Calu3 (cell line): ENCODE measurements around the gene DUSP7. TPM values are rescaled to one million over a fixed set of nuclear protein-coding genes. Genes with fewer than 3 reads are reported as not detected.

ENCODE experiments used
- BruUV-seq: library from RNA; stranded (reverse); fragments of 400-500 nt; replicated peaks from 2 replicates; lab custom pipeline; 2021; lab: Mats Ljungman, UMichigan
- CTCF ChIA-PET: fragments of 300-600 bp; sonication (Branson Sonifier 250); formaldehyde crosslinking; loops from one replicate; lab custom pipeline; 2022; ENCODE audit warnings: antibody characterized with exemption; lab: Charles Lee
- DNase-seq: peaks from one replicate; pipeline ENCODE4 v3.0.0; 2022
- H3K27ac Mint-ChIP-seq: one replicate; pipeline ENCODE4 v1.8.0; 2022; ENCODE audit warnings: mixed read lengths; ENCODE audit not compliant: unreplicated experiment
- H3K27me3 Mint-ChIP-seq: one replicate; pipeline ENCODE4 v1.8.0; 2022; ENCODE audit warnings: mixed read lengths; ENCODE audit not compliant: unreplicated experiment
- H3K36me3 Mint-ChIP-seq: one replicate; pipeline ENCODE4 v1.8.0; 2022; ENCODE audit warnings: mild to moderate bottlenecking, moderate library complexity, mixed read lengths; ENCODE audit not compliant: insufficient read depth, unreplicated experiment
- H3K4me1 Mint-ChIP-seq: one replicate; pipeline ENCODE4 v1.8.0; 2022; ENCODE audit warnings: mild to moderate bottlenecking, low read depth, mixed read lengths; ENCODE audit not compliant: unreplicated experiment
- H3K4me3 Mint-ChIP-seq: one replicate; pipeline ENCODE4 v1.8.0; 2022; ENCODE audit warnings: mild to moderate bottlenecking, low read depth, moderate library complexity, mixed read lengths; ENCODE audit not compliant: unreplicated experiment
- H3K9me3 Mint-ChIP-seq: one replicate; pipeline ENCODE4 v1.8.0; 2022; ENCODE audit warnings: low read depth, mixed read lengths; ENCODE audit not compliant: unreplicated experiment
- intact Hi-C: fragments of 100-400 bp; cut with micrococcal nuclease; formaldehyde crosslinking; loops from one replicate; pipeline ENCODE4 v1.10.0; 2022; ENCODE audit not compliant: unreplicated experiment
- total RNA-seq: library from RNA; stranded (reverse); gene quantifications from 2 replicates; pipeline ENCODE4 v1.2.3, GENCODE V29; 2022
- TF ChIP-seq, protein P1 (sequence below): fragments of 200-600 bp; IDR thresholded peaks from one replicate; pipeline ENCODE4 v1.8.0; 2022; ENCODE audit warnings: antibody characterized with exemption; ENCODE audit not compliant: unreplicated experiment

The DUSP7 gene
- total RNA-seq, 1 experiment from 2014 or later: 7.7 TPM

- Mint-ChIP-seq H3K27ac (no peak overlapping the region), H3K27me3 (peaks cover 8% of the 10 kb centered on the region), H3K4me3 (no peak overlapping the region), H3K4me1 (no peaks in the 10 kb centered on the region), H3K36me3 (no peaks in the 10 kb centered on the region), H3K9me3 (no peaks in the 10 kb centered on the region)
- BruUV-seq: no TSS peak
- intact Hi-C loops: no loop called here
- DNase-seq: no peak
- TF ChIP-seq, protein P1, sequence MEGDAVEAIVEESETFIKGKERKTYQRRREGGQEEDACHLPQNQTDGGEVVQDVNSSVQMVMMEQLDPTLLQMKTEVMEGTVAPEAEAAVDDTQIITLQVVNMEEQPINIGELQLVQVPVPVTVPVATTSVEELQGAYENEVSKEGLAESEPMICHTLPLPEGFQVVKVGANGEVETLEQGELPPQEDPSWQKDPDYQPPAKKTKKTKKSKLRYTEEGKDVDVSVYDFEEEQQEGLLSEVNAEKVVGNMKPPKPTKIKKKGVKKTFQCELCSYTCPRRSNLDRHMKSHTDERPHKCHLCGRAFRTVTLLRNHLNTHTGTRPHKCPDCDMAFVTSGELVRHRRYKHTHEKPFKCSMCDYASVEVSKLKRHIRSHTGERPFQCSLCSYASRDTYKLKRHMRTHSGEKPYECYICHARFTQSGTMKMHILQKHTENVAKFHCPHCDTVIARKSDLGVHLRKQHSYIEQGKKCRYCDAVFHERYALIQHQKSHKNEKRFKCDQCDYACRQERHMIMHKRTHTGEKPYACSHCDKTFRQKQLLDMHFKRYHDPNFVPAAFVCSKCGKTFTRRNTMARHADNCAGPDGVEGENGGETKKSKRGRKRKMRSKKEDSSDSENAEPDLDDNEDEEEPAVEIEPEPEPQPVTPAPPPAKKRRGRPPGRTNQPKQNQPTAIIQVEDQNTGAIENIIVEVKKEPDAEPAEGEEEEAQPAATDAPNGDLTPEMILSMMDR: no peak
- CTCF ChIA-PET: interaction anchor here (0.5 kb wide), 1 partner anchor 511 kb away, joined by 4 read pairs; no protein-coding TSS in a partner anchor
Measured at GRCh38 chr3:52013802-52014598, 42.4 kb downstream of the DUSP7 start.

- H3K4me1 Mint-ChIP-seq: no peaks in the 10 kb centered on the region
- no peak overlapping the region for H3K27ac Mint-ChIP-seq
- H3K27me3 Mint-ChIP-seq: peaks cover 8% of the 10 kb centered on the region
- H3K36me3 Mint-ChIP-seq: no peaks in the 10 kb centered on the region
- CTCF ChIA-PET: no interaction called here
- no peak overlapping the region for H3K4me3 Mint-ChIP-seq
- BruUV-seq: no TSS peak
- TF ChIP-seq, protein P1: no peak
- H3K9me3 Mint-ChIP-seq: no peaks in the 10 kb centered on the region
- intact Hi-C loops: no loop called here
- DNase-seq: no peak
Measured at GRCh38 chr3:52012699-52013098, 43.7 kb downstream of the DUSP7 start.

DNA sequence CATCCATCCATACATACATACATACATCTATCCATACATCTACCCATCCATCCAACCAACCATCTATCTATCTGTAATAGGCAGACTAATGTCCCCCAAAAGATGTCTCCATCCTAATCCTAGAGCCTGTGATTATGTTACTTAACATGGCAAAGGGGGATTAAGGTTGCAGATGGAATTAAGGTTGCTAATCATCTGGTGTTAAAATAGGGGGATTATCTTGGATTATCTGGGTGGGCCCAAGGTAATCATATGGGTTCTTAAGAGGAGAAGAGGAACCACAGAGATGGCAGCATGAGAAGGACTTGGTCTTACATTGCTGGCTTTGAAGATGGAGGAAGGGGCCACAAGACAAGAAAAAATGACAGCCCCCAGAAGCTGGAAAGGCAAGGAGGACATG lies 45.9 kb downstream of the DUSP7 start:
- Mint-ChIP-seq H3K27ac (no peak overlapping the region), H3K4me3 (no peak overlapping the region), H3K4me1 (peaks cover 11% of the 10 kb centered on the region), H3K27me3 (peaks cover 8% of the 10 kb centered on the region), H3K9me3 (no peaks in the 10 kb centered on the region), H3K36me3 (no peaks in the 10 kb centered on the region)
- no peak for DNase-seq
- CTCF ChIA-PET: no interaction called here
- no TSS peak for BruUV-seq
- TF ChIP-seq, protein P1: no peak
- intact Hi-C loops: no loop called here

DNA sequence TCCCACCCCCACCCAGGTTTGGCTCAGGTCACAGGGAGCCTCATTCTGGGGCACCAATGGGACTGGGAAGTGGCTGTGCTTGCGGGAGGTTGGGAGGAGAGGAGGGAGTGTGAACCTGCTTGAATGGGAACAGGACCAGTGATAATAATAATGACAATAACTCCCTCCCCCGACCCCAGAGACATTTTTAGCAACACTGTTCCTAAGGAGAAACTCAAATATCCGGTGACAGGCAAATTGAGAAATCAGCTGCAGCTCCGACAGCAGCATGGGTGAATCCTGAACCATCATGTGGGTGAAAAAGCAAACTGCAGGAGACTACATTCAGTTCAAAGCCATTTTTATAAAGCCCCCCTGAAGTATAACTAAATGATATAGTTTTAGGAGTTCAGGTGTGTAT lies 49.1 kb downstream of the DUSP7 start:
- Mint-ChIP-seq H3K27me3 (peaks cover 21% of the 10 kb centered on the region), H3K4me3 (no peak overlapping the region), H3K4me1 (peaks cover 19% of the 10 kb centered on the region), H3K9me3 (no peaks in the 10 kb centered on the region), H3K36me3 (no peaks in the 10 kb centered on the region), H3K27ac (no peak overlapping the region)
- BruUV-seq: no TSS peak
- intact Hi-C loops: no loop called here
- TF ChIP-seq, protein P1: no peak
- DNase-seq: no peak
- CTCF ChIA-PET: interaction anchor here (0.6 kb wide), 1 partner anchor 73 kb away, joined by 6 read pairs; no protein-coding TSS in a partner anchor
